Measurements from ENCODE around the gene MRPL42.
"Not testable (repeated sequence)": the region's sequence is repeated elsewhere in the genome, so short reads cannot be mapped to it uniquely, and the experiment has no call there.

MRPL42 gene

GRCh38 chr12:93447555-93448290 lies 19.6 kb upstream of the MRPL42 start:
- no peak for DNase-seq

DNA sequence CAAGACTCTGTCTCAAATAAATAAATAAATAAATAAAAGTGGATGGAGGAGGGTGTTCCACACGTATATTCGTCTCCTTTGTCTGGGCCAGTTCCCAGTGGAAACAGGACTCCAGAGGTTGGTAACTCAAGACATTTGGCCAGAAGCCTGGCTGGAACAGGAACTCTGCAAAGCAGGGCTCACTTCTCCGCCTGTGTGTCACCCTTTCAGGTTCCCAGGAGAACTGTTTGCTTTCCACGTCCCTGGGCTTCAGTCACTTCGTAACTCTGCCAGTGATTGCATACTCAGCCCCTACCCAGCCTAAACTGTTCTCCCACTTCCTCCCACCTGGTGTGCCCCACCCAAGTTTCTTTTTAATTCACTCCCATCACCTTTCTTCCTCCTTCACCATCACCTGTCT lies 18.5 kb upstream of the MRPL42 start:
- DNase-seq = no peak

DNA sequence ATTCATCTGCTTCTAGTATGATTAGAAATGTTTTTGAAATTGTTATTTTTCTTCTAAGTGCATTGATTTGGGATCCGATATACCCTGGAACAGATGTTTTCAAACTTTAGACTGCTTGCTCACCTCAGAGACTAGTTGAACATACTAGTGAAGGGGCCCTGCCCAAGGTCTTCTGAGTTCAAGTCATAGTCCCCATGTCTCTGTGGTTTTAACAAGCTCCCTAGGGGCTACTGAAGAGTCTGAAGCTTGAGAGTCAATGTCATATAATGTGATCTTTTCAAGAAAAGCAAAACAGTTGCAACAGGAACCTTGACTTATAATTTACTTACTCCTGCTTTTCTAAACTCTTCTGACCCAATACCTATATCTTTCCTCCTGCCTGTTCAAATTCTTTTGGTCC lies 18.0 kb upstream of the MRPL42 start:
- no peak for DNase-seq

GRCh38 chr12:93451423-93452158 lies 15.7 kb upstream of the MRPL42 start:
- no peak for DNase-seq

DNA sequence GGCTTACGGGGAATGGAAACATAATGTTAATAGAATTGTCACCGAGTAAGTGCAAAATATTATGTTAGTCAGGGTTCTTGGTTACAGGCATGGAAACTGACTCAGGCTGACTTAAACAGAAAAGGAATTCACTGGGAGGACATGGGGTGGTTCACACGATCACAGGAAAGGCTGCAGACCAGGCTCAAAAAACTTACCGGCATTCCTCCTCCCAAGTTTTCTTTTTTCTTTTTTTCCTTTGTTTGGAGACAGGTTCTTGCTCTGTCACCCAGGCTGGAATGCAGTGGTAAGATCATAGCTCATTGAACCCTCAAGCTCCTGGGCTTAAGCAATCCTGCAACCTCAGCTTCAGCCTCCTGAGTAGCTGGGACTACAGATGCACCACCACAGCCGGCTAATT lies 13.7 kb upstream of the MRPL42 start:
- DNase-seq = no peak

- DNase-seq = no peak
Observed at GRCh38 chr12:93456077-93456476, 11.2 kb upstream of the MRPL42 start.

- DNase-seq = no peak
Observed at GRCh38 chr12:93459097-93459496, 8.2 kb upstream of the MRPL42 start.

- no peak for DNase-seq
Observed at GRCh38 chr12:93460003-93460402, 7.3 kb upstream of the MRPL42 start.

GRCh38 chr12:93460902-93461301 lies 6.4 kb upstream of the MRPL42 start:
- no peak for DNase-seq

- DNase-seq = no peak
Observed at GRCh38 chr12:93461503-93461902, 5.8 kb upstream of the MRPL42 start.

GRCh38 chr12:93465841-93466240 lies 1.5 kb upstream of the MRPL42 start:
- no peak for DNase-seq

DNA sequence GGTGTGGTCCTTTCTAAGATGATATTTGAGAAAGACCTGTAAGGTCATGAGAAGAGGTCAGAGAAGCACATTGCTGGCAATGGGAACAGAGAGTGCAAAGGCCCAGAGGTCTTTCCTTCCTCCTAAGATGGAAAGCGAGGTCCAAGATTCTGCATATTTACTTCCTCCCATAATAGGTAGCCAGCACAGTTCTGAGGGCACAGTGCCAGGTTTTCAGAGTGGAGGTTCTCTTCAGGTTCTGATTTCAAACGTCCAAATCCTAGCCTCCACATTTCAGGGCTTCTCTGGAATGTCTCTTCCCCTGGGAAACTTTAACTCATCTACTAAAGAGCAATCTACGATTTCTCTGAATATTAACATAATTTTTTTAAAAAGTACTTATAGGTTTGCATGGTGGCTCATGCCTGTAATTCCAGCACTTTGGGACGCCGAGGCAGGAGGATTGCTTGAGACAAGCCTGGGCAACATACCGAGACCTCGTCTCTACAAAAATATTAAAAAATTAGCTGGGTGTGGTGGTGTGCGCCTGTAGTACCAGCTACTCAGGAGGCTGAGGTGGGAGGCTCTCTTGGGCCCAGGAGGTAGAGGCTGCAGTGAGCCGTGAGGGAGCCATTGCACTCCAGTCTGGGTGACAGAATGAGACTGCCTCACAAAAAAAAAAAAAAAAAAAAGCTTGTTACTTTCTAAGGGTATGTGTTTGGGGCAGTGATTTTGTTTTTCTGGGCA lies 526 bp upstream of the MRPL42 start:
- DNase-seq = no peak

- DNase-seq = no peak
Observed at GRCh38 chr12:93468008-93468371, 676 bp downstream of the MRPL42 start.

DNA sequence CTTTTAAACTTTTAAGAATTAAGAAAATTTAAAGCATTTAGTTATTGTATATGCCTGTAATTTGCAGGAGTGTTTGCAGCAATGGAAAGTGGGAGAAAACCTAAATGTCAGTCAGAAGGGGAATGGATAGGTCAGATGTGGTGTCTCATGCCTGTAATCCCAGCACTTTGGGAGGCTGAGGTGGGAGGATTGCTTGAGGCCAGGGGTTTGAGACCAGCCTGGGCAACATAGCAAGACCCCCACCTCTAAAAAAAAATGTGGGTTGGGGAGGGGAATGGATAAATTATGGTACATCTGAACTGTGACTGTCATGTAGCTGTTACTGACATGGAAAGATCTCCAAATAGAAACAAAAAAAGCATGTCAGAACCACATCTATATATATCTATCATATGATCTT lies 2.1 kb downstream of the MRPL42 start:
- DNase-seq = no peak

DNA sequence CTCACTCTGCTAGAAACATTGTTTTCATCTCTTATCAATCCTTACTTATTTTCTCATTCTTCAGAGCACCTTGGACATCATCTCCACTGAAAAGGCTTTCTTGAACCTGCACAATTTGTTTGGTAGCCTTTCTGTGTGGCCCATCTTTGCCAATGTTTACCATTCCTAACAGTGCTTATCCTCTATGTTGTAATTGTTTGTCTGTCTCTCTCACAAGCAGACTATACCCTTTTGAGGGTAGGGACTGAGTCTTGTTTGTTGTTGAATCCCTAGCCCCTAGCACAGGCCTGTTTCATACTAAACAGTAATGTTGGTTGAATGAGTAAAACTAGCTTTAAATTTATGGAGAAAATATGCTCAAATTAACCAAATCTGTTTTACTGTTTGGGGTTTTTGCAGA lies 9.2 kb downstream of the MRPL42 start:
- no peak for DNase-seq

- DNase-seq = no peak
Observed at GRCh38 chr12:93482721-93483120, 15.4 kb downstream of the MRPL42 start.

DNA sequence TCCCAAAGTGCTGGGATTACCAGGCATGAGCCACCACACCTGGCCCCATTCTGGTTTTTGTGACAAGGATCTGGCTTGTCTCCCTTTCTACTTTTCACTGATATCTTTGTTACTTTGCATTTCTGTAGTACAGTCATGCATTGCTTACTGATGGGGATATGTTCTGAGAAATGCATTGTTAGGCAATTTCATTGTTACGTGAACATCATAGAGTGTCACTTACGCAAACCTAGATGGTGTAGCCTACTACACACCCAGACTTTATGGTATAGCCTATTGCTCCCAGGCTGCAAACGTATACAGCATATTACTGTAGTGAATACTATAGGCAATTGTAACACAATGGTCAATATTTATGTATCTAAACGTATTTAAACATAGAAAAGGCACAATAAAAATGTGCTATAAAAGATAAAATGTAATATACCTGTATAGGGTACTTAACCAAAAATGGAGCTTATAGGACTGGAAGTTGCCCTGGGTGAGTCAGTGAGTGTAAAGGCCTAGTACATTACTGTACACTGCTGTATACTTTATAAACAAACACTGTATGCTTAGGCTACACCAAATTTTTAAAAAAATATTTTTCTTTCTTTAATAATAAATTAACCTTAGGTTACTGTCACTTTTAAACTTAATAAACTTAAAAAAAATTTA lies 16.0 kb downstream of the MRPL42 start:
- DNase-seq = no peak

DNA sequence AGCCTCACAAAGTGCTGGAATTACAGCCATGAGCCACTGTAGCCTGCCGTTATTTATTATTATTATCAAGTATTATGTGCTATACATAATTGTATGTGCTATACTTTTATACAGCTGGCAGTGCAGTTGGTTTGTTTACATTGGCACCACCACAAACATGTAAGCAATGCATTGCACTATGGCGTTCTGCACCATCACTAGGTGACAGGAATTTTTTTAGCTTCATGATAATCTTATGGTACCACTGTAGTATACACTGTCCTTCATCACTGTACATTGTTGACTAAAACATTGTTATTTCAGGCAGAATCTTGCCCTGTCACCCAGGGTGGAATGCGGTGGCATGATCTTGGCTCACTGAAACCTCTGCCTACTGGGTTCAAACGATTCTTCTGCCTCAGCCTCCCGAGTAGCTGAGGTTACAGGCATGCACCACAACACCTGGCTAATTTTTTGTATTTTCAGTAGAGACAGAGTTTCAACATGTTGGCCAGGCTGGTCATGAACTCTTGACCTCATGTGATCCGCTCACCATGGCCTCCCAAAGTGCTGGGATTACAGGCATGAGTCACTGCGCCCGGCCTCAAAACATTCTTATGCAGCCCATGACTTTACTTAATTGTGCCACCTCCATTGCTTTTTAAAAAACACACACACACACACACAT lies 17.1 kb downstream of the MRPL42 start:
- DNase-seq = no peak

- DNase-seq = not testable (repeated sequence)
Observed at GRCh38 chr12:93492808-93493207, 25.5 kb downstream of the MRPL42 start.

DNA sequence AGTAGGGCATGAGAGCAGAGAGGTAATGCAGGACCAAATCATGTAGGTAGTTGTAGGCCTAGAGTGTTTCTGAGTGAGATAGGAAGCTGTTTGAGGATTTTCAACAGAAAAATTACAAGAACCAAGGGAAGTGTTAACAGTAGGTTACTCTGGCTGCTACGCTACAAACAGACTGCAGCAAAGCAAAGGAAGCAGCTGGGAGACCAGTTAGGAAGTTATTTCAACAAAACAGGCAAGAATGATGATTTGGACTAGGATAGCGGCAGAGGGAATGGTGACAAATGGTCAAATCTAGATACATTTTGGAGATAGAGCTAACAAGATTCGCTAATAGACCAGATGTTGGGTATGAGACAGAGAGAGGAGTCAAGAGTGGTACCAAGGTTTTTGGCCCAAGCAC lies 26.8 kb downstream of the MRPL42 start:
- no peak for DNase-seq

GRCh38 chr12:93497456-93497855 lies 30.1 kb downstream of the MRPL42 start:
- DNase-seq = no peak

- not testable (repeated sequence) for DNase-seq
Observed at GRCh38 chr12:93498813-93499212, 31.5 kb downstream of the MRPL42 start.

- no peak for DNase-seq
Observed at GRCh38 chr12:93500201-93500600, 32.9 kb downstream of the MRPL42 start.
